HEK293 (cell line): Measurements from ENCODE around the gene WNT11.
A peak's percentile ranks its signal among the peaks of the same experiment; 100 is the strongest.

Experiments used
- CTCF ChIA-PET: fragments of 350-600 bp; formaldehyde crosslinking; extraction: SDS; loops from one replicate; lab custom pipeline; 2021; ENCODE audit warnings: antibody characterized with exemption; lab: Yijun Ruan, JAX
- POLR2A ChIA-PET: fragments of 300-600 bp; formaldehyde crosslinking; extraction: SDS; loops from one replicate; lab custom pipeline; 2020; ENCODE audit warnings: antibody characterized with exemption, inconsistent platforms; lab: Yijun Ruan, JAX
- H3K27ac ChIP-seq: fragments of 200-500 bp; sonication (Bioruptor generic); 2 replicates; pipeline ENCODE4 v1.5.1; 2014; ENCODE audit warnings: low read depth, low read length, control low read depth, inconsistent platforms; ENCODE audit errors: extremely low read depth
- H3K36me3 ChIP-seq, 2 experiments: fragments of 200-500 bp in 1 of 2; sonication (Bioruptor generic) in 1 of 2; 1 replicate in 1 of 2; 2 replicates in 1 of 2; pipeline ENCODE4 v1.5.1; 2014 to 2017; ENCODE audit warnings: inconsistent platforms in 2 of 2, low read length in 2 of 2; ENCODE audit not compliant: control insufficient read depth in 2 of 2, insufficient read depth in 1 of 2
- H3K4me1 ChIP-seq: fragments of 200-500 bp; sonication (Bioruptor generic); 2 replicates; pipeline ENCODE4 v1.5.1; 2014; ENCODE audit warnings: mild to moderate bottlenecking, low read length, inconsistent platforms; ENCODE audit not compliant: control insufficient read depth, insufficient read depth
- H3K4me3 ChIP-seq: 2 replicates; pipeline ENCODE4 v1.5.1; 2011; ENCODE audit warnings: low read depth, mild to moderate bottlenecking, control low read depth, low read length, moderate library complexity
- H3K9me3 ChIP-seq: fragments of 200-500 bp; sonication (Bioruptor generic); 2 replicates; pipeline ENCODE4 v1.5.1; 2014; ENCODE audit warnings: low read depth, low read length, inconsistent platforms; ENCODE audit not compliant: control insufficient read depth, insufficient read depth
- GLIS1 ChIP-seq: fragments of 450-650 bp; formaldehyde crosslinking; IDR thresholded peaks from 2 replicates; pipeline ENCODE4 v1.5.1; 2016; ENCODE audit warnings: missing biosample characterization, missing genetic modification characterization
- IKZF3 ChIP-seq: fragments of 450-650 bp; IDR thresholded peaks from 2 replicates; pipeline ENCODE4 v1.5.0; 2018; ENCODE audit warnings: missing biosample characterization, mild to moderate bottlenecking, missing genetic modification characterization, moderate library complexity
- PRDM1 ChIP-seq: fragments of 450-650 bp; formaldehyde crosslinking; IDR thresholded peaks from 2 replicates; pipeline ENCODE4; 2016; ENCODE audit warnings: missing biosample characterization, missing genetic modification characterization
- RBAK ChIP-seq: fragments of 450-650 bp; formaldehyde crosslinking; IDR thresholded peaks from 2 replicates; pipeline ENCODE4 v1.5.1; 2016; ENCODE audit warnings: missing biosample characterization, missing genetic modification characterization
- TCF7L2 ChIP-seq: IDR thresholded peaks from 2 replicates; pipeline ENCODE4 v1.6.1; 2011; ENCODE audit warnings: low read depth, mild to moderate bottlenecking, inconsistent platforms, low read length, moderate library complexity, borderline replicate concordance
- ZBTB17 ChIP-seq: fragments of 450-650 bp; formaldehyde crosslinking; IDR thresholded peaks from 2 replicates; pipeline ENCODE4 v1.5.1; 2016; ENCODE audit warnings: missing biosample characterization, missing genetic modification characterization
- ZBTB21 ChIP-seq: fragments of 450-650 bp; formaldehyde crosslinking; IDR thresholded peaks from 2 replicates; pipeline ENCODE4 v1.5.1; 2017; ENCODE audit warnings: missing biosample characterization, missing genetic modification characterization
- ZFHX2 ChIP-seq: fragments of 450-650 bp; formaldehyde crosslinking; conservative IDR thresholded peaks from 2 replicates; pipeline ENCODE4 v1.5.1; 2016; ENCODE audit warnings: missing biosample characterization, missing genetic modification characterization
- ZFP3 ChIP-seq: fragments of 450-650 bp; formaldehyde crosslinking; IDR thresholded peaks from 2 replicates; pipeline ENCODE4 v1.5.1; 2016; ENCODE audit warnings: low read depth, missing biosample characterization, missing genetic modification characterization
- ZNF132 ChIP-seq: fragments of 450-650 bp; formaldehyde crosslinking; IDR thresholded peaks from 2 replicates; pipeline ENCODE4 v1.5.1; 2017; ENCODE audit warnings: missing biosample characterization, missing genetic modification characterization, borderline replicate concordance
- ZNF133 ChIP-seq: fragments of 450-650 bp; formaldehyde crosslinking; IDR thresholded peaks from 2 replicates; pipeline ENCODE4 v1.5.1; 2016; ENCODE audit warnings: missing biosample characterization, missing genetic modification characterization
- ZNF155 ChIP-seq: fragments of 450-650 bp; formaldehyde crosslinking; IDR thresholded peaks from 2 replicates; pipeline ENCODE4 v1.5.1; 2016; ENCODE audit warnings: missing biosample characterization, missing genetic modification characterization
- ZNF341 ChIP-seq: fragments of 450-650 bp; formaldehyde crosslinking; IDR thresholded peaks from 2 replicates; pipeline ENCODE4; 2016; ENCODE audit warnings: low read depth, missing biosample characterization, missing genetic modification characterization
- ZNF366 ChIP-seq: fragments of 450-650 bp; formaldehyde crosslinking; conservative IDR thresholded peaks from 2 replicates; pipeline ENCODE4 v1.5.1; 2016; ENCODE audit warnings: missing biosample characterization, missing genetic modification characterization
- ZNF473 ChIP-seq: fragments of 450-650 bp; formaldehyde crosslinking; IDR thresholded peaks from 2 replicates; pipeline ENCODE4 v1.5.1; 2017; ENCODE audit warnings: missing biosample characterization, missing genetic modification characterization
- ZNF514 ChIP-seq: fragments of 450-650 bp; formaldehyde crosslinking; IDR thresholded peaks from 2 replicates; pipeline ENCODE4 v1.5.1; 2016; ENCODE audit warnings: missing biosample characterization, missing genetic modification characterization
- ZNF548 ChIP-seq: fragments of 450-650 bp; formaldehyde crosslinking; IDR thresholded peaks from 2 replicates; pipeline ENCODE4 v1.5.1; 2016; ENCODE audit warnings: missing biosample characterization, missing genetic modification characterization
- ZNF558 ChIP-seq: fragments of 450-650 bp; formaldehyde crosslinking; IDR thresholded peaks from 2 replicates; pipeline ENCODE4 v1.5.1; 2016; ENCODE audit warnings: missing biosample characterization, missing genetic modification characterization
- ZNF580 ChIP-seq: fragments of 450-650 bp; formaldehyde crosslinking; IDR thresholded peaks from 2 replicates; pipeline ENCODE4 v1.5.1; 2016; ENCODE audit warnings: missing biosample characterization, missing genetic modification characterization
- ZNF596 ChIP-seq: fragments of 450-650 bp; IDR thresholded peaks from 2 replicates; pipeline ENCODE4 v1.5.0; 2018; ENCODE audit warnings: missing biosample characterization, mild to moderate bottlenecking, missing genetic modification characterization, moderate library complexity
- ZNF645 ChIP-seq: fragments of 450-650 bp; formaldehyde crosslinking; IDR thresholded peaks from 2 replicates; pipeline ENCODE4; 2016; ENCODE audit warnings: missing biosample characterization, missing genetic modification characterization
- ZNF701 ChIP-seq: fragments of 450-650 bp; formaldehyde crosslinking; IDR thresholded peaks from 2 replicates; pipeline ENCODE4 v1.5.1; 2016; ENCODE audit warnings: missing biosample characterization, missing genetic modification characterization
- ZNF776 ChIP-seq: fragments of 450-650 bp; formaldehyde crosslinking; IDR thresholded peaks from 2 replicates; pipeline ENCODE4 v1.5.0; 2017; ENCODE audit warnings: missing biosample characterization, missing genetic modification characterization, borderline replicate concordance
- ZNF791 ChIP-seq: fragments of 450-650 bp; formaldehyde crosslinking; IDR thresholded peaks from 2 replicates; pipeline ENCODE4 v1.5.1; 2016; ENCODE audit warnings: missing biosample characterization, missing genetic modification characterization
- ZNF837 ChIP-seq: fragments of 450-650 bp; formaldehyde crosslinking; IDR thresholded peaks from 2 replicates; pipeline ENCODE4 v1.5.1; 2016; ENCODE audit warnings: missing biosample characterization, missing genetic modification characterization
- ZSCAN23 ChIP-seq: fragments of 450-650 bp; formaldehyde crosslinking; IDR thresholded peaks from 2 replicates; pipeline ENCODE4 v1.5.1; 2016; ENCODE audit warnings: missing biosample characterization, missing genetic modification characterization
- ZSCAN4 ChIP-seq: fragments of 450-650 bp; formaldehyde crosslinking; IDR thresholded peaks from 2 replicates; pipeline ENCODE4 v1.5.1; 2017; ENCODE audit warnings: missing biosample characterization, missing genetic modification characterization

The WNT11 gene

GRCh38 chr11:76176463-76176862, 29.8 kb downstream of the WNT11 start:
- Histone ChIP-seq H3K4me1 (no peaks in the 10 kb centered on the region), H3K27ac (no peak overlapping the region), H3K9me3 (no peaks in the 10 kb centered on the region), H3K4me3 (no peak overlapping the region), H3K36me3 (no peaks in the 10 kb centered on the region)
- POLR2A ChIA-PET: no interaction called here
- TF ChIP-seq ZNF558 (tag by site-specific recombination): no peak
- TF ChIP-seq RBAK (tag by site-specific recombination): no peak
- TF ChIP-seq ZBTB21 (tag by site-specific recombination): no peak
- no peak for TF ChIP-seq ZNF341 (tag by site-specific recombination)
- CTCF ChIA-PET: interaction anchor here (0.7 to 1.8 kb wide), 2 partner anchors 24 to 102 kb away, joined by 3 to 7 read pairs; no protein-coding TSS in a partner anchor

- no peaks in the 10 kb centered on the region for H3K4me1 ChIP-seq
- TF ChIP-seq ZNF548 (tag by site-specific recombination) (no peak), ZNF701 (tag by site-specific recombination) (no peak), ZFP3 (no peak), ZNF645 (tag by site-specific recombination) (no peak), ZNF155 (tag by site-specific recombination) (no peak), TCF7L2 (no peak), ZFHX2 (tag by site-specific recombination) (no peak), ZNF791 (tag by site-specific recombination) (no peak), ZBTB21 (tag by site-specific recombination) (no peak), ZNF596 (no peak), ZNF837 (tag by site-specific recombination) (no peak), ZNF580 (tag by site-specific recombination) (no peak)
- POLR2A ChIA-PET: no interaction called here
- H3K36me3 ChIP-seq: no peaks in the 10 kb centered on the region
- H3K27ac ChIP-seq: no peak overlapping the region
- no peaks in the 10 kb centered on the region for H3K9me3 ChIP-seq
- CTCF ChIA-PET: interaction anchor here (1.8 kb wide), 1 partner anchor 24 kb away, joined by 7 read pairs; no protein-coding TSS in a partner anchor
- no peak overlapping the region for H3K4me3 ChIP-seq
These were observed 30.5 kb downstream of the WNT11 start for GRCh38 chr11:76175783-76176182.

- no peak overlapping the region for H3K4me3 ChIP-seq
- no peaks in the 10 kb centered on the region for H3K4me1 ChIP-seq
- H3K27ac ChIP-seq: no peak overlapping the region
- POLR2A ChIA-PET: no interaction called here
- TF ChIP-seq ZNF132 (tag by site-specific recombination): no peak
- peak; percentile 97 for TF ChIP-seq ZNF366 (tag by site-specific recombination)
- TF ChIP-seq ZBTB17 (tag by site-specific recombination): peak; percentile 49; the same call in 1 of the 2 replicates
- TF ChIP-seq, all 188 proteins: peak for 2
- Histone ChIP-seq H3K36me3 (no peaks in the 10 kb centered on the region), H3K9me3 (no peaks in the 10 kb centered on the region)
- CTCF ChIA-PET: interaction anchor here (0.5 kb wide), 1 partner anchor 953 kb away, joined by 3 read pairs; no protein-coding TSS in a partner anchor
These were observed 32.0 kb downstream of the WNT11 start for GRCh38 chr11:76174330-76174729.

GRCh38 chr11:76173663-76174062, 32.6 kb downstream of the WNT11 start:
- no peaks in the 10 kb centered on the region for H3K4me1 ChIP-seq
- H3K9me3 ChIP-seq: no peaks in the 10 kb centered on the region
- no peak overlapping the region for H3K27ac ChIP-seq
- no peak overlapping the region for H3K4me3 ChIP-seq
- ChIA-PET CTCF (no interaction called here), POLR2A (no interaction called here)
- H3K36me3 ChIP-seq: no peaks in the 10 kb centered on the region
- TF ChIP-seq IKZF3 (no peak), ZSCAN4 (tag by site-specific recombination) (no peak), ZNF133 (tag by site-specific recombination) (no peak), ZNF776 (tag by site-specific recombination) (no peak), GLIS1 (no peak), ZNF473 (no peak), PRDM1 (tag by site-specific recombination) (no peak), ZNF514 (tag by site-specific recombination) (no peak), ZSCAN23 (tag by site-specific recombination) (no peak), ZNF701 (tag by site-specific recombination) (no peak)
